GM21390 (cell line): ENCODE data around the gene HBZ.
"Not testable (repeated sequence)": the region's sequence is repeated elsewhere in the genome, so short reads cannot be mapped to it uniquely, and the experiment has no call there.

Source experiments
- ATAC-seq: cut with Tn5 transposase; IDR thresholded peaks from one replicate; pipeline ENCODE4 v1.9.1; 2021; ENCODE audit not compliant: unreplicated experiment

Gene HBZ

GRCh38 chr16:164134-164823, 11.8 kb downstream of the HBZ start:
- ATAC-seq, result not testable (repeated sequence)

GRCh38 chr16:164827-165538, 12.5 kb downstream of the HBZ start:
- ATAC-seq, result no peak

GRCh38 chr16:165539-166374, 13.3 kb downstream of the HBZ start, which contains the start of gene HBM:
Gene HBM, plus strand, starts transcription at chr16:165978. Its CDS starts 20 bp downstream, at chr16:165998.
- ATAC-seq, result no peak

- ATAC-seq, result no peak
Measured at GRCh38 chr16:166375-167121, 14.1 kb downstream of the HBZ start.

- ATAC-seq, result no peak
Measured at GRCh38 chr16:167122-167690, 14.8 kb downstream of the HBZ start.

GRCh38 chr16:168424-168823, 16.0 kb downstream of the HBZ start:
- no peak for ATAC-seq

GRCh38 chr16:169014-169413, 16.6 kb downstream of the HBZ start:
- ATAC-seq, result no peak

GRCh38 chr16:170088-170507, 17.7 kb downstream of the HBZ start:
- ATAC-seq, result not testable (repeated sequence)

- ATAC-seq, result no peak
Measured at GRCh38 chr16:170788-171187, 18.3 kb downstream of the HBZ start.

- ATAC-seq, result not testable (repeated sequence)
Measured at GRCh38 chr16:172374-172941, 20.0 kb downstream of the HBZ start, which contains the start of gene HBA2. Gene HBA2, plus strand, starts transcription at chr16:172876. Its CDS starts 37 bp downstream, at chr16:172913.

- ATAC-seq, result not testable (repeated sequence)
Measured at GRCh38 chr16:173211-173854, 20.9 kb downstream of the HBZ start.

- ATAC-seq, result not testable (repeated sequence)
Measured at GRCh38 chr16:173928-174769, 21.7 kb downstream of the HBZ start.

- no peak for ATAC-seq
Measured at GRCh38 chr16:175011-175949, 22.8 kb downstream of the HBZ start.

GRCh38 chr16:176006-176405, 23.6 kb downstream of the HBZ start:
- ATAC-seq, result not testable (repeated sequence)

GRCh38 chr16:176477-177382, 24.3 kb downstream of the HBZ start, which contains the start of gene HBA1:
Gene HBA1, plus strand, starts transcription at chr16:176680. Its CDS starts 37 bp downstream, at chr16:176717.
- not testable (repeated sequence) for ATAC-seq

- no peak for ATAC-seq
Measured at GRCh38 chr16:177394-177822, 25.0 kb downstream of the HBZ start.
